Airway epithelial cell (primary cell): ENCODE results near the gene ZMAT5. TPM values are rescaled to one million over a fixed set of nuclear protein-coding genes. Genes with fewer than 3 reads are reported as not detected.

Source experiments
- total RNA-seq: library from RNA; depleted of rRNA; stranded (reverse); fragments of >200 nt; gene quantifications from 2 replicates; pipeline ENCODE4 v1.2.3, GENCODE V29; 2015

The ZMAT5 gene, protein sequence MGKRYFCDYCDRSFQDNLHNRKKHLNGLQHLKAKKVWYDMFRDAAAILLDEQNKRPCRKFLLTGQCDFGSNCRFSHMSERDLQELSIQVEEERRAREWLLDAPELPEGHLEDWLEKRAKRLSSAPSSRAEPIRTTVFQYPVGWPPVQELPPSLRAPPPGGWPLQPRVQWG
- 14.2 and 26.4 TPM in 2 replicates for total RNA-seq

DNA sequence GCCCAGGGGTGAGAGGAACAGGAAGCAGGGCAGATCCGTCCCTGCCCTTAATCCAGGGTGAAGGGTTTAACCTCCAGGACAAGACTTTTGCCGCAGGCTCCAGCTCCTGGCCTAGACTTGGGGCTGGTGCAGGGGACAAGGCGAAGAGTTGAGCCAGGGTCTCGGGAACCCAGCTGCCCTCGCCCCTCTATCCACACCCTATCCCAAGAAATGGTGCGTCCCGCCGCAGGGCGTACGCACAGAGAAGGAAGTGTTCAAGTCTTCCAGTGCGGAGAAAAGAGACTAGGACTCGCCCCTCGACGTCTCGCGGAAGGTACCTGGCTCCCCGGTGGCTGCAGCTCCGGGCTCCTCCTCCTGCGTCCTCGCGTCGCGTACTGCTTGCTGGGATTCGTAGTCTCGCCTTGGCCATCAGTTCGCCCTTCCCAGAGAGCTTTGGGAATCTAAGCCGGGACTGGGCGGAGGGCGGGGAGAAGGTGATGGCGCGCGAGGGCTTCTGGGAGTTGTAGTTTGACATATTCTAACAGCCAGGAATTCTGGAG, at the start of gene ZMAT5:
TSS of gene ZMAT5 (minus strand) at position 376 of the 539 bp plus-strand sequence. CDS start 18,463 bp downstream, outside the sequence.

DNA sequence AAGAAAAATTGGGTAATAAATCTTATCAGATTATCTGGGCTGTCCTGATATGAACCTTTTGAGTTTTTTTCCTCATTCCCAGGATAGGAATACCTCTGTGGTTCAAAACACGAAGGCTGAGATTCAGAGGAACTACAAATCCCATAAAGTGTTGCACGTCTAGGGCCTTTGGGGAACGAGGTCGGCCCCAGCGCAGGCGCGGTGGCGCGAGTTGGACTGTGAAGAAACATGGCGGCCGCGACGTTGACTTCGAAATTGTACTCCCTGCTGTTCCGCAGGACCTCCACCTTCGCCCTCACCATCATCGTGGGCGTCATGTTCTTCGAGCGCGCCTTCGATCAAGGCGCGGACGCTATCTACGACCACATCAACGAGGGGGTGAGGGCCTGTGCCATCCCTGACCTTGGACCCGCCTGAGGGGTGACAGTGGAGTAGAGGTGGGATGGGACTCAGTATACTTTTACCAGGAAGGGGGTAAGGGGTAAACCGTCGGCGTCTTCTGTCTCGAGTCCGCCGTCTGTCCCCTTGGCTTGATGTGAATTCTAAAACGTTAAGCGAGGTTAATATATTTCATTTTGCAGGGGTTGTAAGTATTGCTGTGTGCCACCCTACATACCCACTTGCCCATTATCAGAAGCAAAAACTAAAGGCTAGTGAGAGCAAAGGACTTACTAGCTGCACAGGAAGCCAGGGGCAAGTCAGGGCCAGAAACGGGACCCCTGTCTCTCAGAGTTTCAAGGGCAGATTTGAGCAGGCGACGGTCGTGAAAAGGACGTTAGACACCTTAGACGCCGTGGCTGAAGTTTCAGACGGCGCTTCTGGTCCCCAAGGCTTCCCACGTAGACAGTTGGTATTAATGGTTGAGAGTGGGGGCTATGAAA, 604 bp upstream of the ZMAT5 start, which contains the start of gene UQCR10:
TSS of gene UQCR10 (plus strand) at position 199 of the 881 bp plus-strand sequence. CDS start at position 229, 30 bp downstream.

DNA sequence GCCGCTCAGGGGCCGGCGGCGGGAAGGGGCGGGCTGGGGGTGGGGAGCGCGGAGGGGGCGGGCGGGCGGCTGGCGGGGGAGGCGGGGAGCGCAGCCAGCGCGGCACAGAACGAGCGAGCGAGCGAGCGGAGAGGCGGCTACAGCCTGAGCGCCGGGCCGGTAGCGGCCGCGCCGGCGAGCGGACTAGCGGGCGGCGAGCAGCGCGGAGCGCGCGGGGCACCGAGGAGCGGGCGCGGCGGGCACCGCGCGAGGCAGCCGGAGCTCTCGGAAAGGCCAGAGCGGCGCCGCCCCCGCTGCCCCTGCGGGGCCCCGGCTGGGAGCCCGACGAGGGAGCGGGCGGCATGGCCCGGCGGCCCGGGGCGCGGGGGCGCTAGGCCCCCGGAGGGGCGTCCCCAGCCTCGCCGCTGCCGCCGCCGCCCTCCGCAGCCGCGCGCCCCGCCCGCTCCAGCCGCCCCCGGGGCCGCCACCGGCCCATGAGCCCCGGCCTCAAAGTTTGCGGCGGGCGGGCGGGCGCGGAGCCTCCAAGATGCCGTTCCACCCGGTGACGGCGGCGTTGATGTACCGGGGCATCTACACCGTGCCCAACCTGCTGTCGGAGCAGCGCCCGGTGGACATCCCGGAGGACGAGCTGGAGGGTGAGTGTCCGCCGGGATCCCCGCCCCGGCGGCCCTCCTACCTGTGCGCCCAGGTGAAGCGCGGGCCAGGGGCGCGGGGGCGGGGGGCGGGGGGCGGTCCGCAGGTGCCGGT, 46.7 kb downstream of the ZMAT5 start, which contains the start of gene CABP7:
TSS of gene CABP7 (plus strand) at position 105 of the 747 bp plus-strand sequence. CDS start at position 527, 422 bp downstream.

Other genes with a start within 250 kb of the ZMAT5 start
- gene THOC5, start 213.2 kb downstream of the ZMAT5 start, total RNA-seq = 35.8 and 41.2 TPM in 2 replicates
- gene NIPSNAP1, start 185.9 kb downstream of the ZMAT5 start, total RNA-seq = 55.6 and 74.6 TPM in 2 replicates
- 42.9 and 61.0 TPM in 2 replicates for gene NF2, start 163.4 kb downstream of the ZMAT5 start, total RNA-seq
- not detected in 2 replicates for gene CABP7, start 47.0 kb downstream of the ZMAT5 start, total RNA-seq
- gene UQCR10, start 362 bp upstream of the ZMAT5 start, total RNA-seq = 69.3 and 139 TPM in 2 replicates
- gene ASCC2, start 71.3 kb upstream of the ZMAT5 start, total RNA-seq = 27.2 and 38.2 TPM in 2 replicates
- 15.8 and 18.5 TPM in 2 replicates for gene MTMR3, start 116.2 kb upstream of the ZMAT5 start, total RNA-seq